Esophagus (tissue), 2 donors: Measurements from ENCODE around the gene MACROD2. TPM values are rescaled to one million over a fixed set of nuclear protein-coding genes. Genes with fewer than 3 reads are reported as not detected.

ENCODE experiments used
- H3K27ac ChIP-seq, 2 donors: one replicate each; pipeline ENCODE4 v1.5.1; 2013; ENCODE audit warnings: low read depth in 2 of 2, mild to moderate bottlenecking in 2 of 2, inconsistent platforms in 1 of 2, low read length in 1 of 2, moderate library complexity in 1 of 2
- H3K27me3 ChIP-seq, 2 donors: one replicate each; pipeline ENCODE4 v1.6.1; 2013; ENCODE audit warnings: low read length in 2 of 2, control low read depth in 1 of 2, mild to moderate bottlenecking in 1 of 2; ENCODE audit not compliant: insufficient read depth in 2 of 2, control insufficient read depth in 1 of 2
- H3K36me3 ChIP-seq, 2 donors: one replicate each; pipeline ENCODE4 v1.6.1; 2013; ENCODE audit warnings: low read length in 1 of 2; ENCODE audit not compliant: control insufficient read depth in 2 of 2, insufficient read depth in 2 of 2
- H3K4me1 ChIP-seq, 2 donors: one replicate each; pipeline ENCODE4 v1.6.1; 2013; ENCODE audit warnings: low read length in 1 of 2; ENCODE audit not compliant: control insufficient read depth in 2 of 2, insufficient read depth in 2 of 2
- H3K4me3 ChIP-seq, 2 donors: one replicate each; pipeline ENCODE4 v1.5.1; 2013; ENCODE audit warnings: low read length in 2 of 2, mild to moderate bottlenecking in 2 of 2, low read depth in 1 of 2, moderate library complexity in 1 of 2
- H3K9me3 ChIP-seq, 2 donors: one replicate each; pipeline ENCODE4 v1.6.1; 2013; ENCODE audit warnings: mild to moderate bottlenecking in 2 of 2, low read depth in 1 of 2, low read length in 1 of 2, moderate library complexity in 1 of 2; ENCODE audit not compliant: control insufficient read depth in 2 of 2, insufficient read depth in 1 of 2
- WGBS, 2 donors: extraction: QIAGEN DNeasy Blood & Tissue Kit; methylation state at CpG; one replicate each; pipeline ENCODE4 v1.1.7; 2013; 5-methylcytosine and 5-hydroxymethylcytosine counted together
- polyA plus RNA-seq, 2 donors: library from polyadenylated mRNA; stranded (reverse); fragments of 200-250 nt; gene quantifications; one replicate each; pipeline ENCODE4 v1.2.3, GENCODE V29; 2013
- donor health status: healthy with polysubstance abuse.
- donor health status: Bipolar disorder and iron deficiency.

MACROD2 gene
- polyA plus RNA-seq, 2 donors, result 0.64 to 1.9 TPM

DNA sequence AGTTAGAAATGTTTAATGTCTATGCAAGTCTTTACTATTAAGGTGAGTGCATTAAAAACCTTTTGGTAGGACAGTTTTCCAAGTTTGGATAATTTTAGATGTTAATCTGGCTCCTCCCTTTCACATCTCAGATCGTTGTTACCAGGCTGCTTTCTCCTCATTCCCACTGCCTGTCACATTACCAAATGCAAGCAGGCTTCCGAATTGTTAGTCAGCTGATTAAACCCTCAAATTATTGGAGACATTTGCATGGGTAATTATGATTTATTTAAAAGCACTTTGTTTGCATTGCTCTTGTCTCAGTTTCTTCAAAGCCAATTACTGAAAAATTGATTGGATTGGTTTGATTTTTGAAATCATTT lies 1761.4 kb downstream of the MACROD2 start:
- H3K4me3 ChIP-seq, result no peak overlapping the region
- no peaks in the 10 kb centered on the region for H3K9me3 ChIP-seq
- H3K36me3 ChIP-seq, result no peaks in the 10 kb centered on the region
- WGBS, 2 donors, result 55 to 64% methylated on average over 2 of the region's 2 CpGs
- H3K27ac ChIP-seq, result no peak overlapping the region
- H3K4me1 ChIP-seq, result no peaks in the 10 kb centered on the region
- H3K27me3 ChIP-seq, result no peaks in the 10 kb centered on the region

DNA sequence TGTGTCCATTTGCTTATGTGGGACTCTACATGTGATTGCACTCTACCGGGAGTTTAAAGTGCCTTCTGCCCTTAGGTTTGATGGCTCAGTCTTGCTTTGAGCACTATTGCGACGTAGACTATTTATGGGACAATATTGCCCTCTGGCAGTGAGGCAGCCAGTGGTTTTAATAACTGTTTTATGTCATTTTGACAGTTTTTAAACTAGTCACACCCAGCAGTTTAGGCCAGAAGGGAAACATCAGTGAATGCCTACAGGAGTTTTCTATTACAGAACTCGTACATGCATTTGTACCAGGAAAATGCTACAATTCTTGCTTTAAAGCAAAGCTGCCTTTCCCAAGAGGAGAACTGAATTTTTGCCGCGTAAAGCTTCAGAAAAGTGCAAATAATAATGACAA lies 1764.3 kb downstream of the MACROD2 start:
- Histone ChIP-seq H3K36me3 (no peaks in the 10 kb centered on the region), H3K9me3 (no peaks in the 10 kb centered on the region), H3K27me3 (no peaks in the 10 kb centered on the region), H3K27ac (no peak overlapping the region), H3K4me1 (no peaks in the 10 kb centered on the region), H3K4me3 (no peak overlapping the region)
- 56 to 57% methylated on average over 6 of the region's 6 CpGs for WGBS, 2 donors

GRCh38 chr20:15760001-15760621 lies 1764.8 kb downstream of the MACROD2 start:
- WGBS, 2 donors, result 62 to 70% methylated on average over 11 of the region's 11 CpGs
- Histone ChIP-seq H3K27me3 (no peaks in the 10 kb centered on the region), H3K36me3 (no peaks in the 10 kb centered on the region), H3K9me3 (no peaks in the 10 kb centered on the region), H3K27ac (no peak overlapping the region), H3K4me3 (no peak overlapping the region), H3K4me1 (no peaks in the 10 kb centered on the region)

DNA sequence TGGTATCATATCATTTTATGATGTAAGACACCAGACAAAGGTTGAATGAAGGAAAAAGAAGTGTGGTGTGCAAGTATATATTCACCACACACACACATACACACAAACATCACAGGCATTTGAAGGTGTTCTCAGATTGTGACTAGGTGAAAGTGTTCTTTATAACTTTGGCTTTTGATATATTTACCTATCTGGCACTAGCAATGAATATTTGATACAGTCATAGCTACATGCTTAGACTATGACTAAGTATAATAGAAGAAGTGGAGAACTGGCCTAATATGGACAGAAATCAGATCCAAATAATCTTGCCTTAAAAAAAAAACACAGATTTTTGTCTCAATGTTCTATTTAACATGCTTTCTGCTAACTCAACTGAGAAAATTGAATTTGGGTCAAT lies 1768.0 kb downstream of the MACROD2 start:
- no peaks in the 10 kb centered on the region for H3K27me3 ChIP-seq
- no peaks in the 10 kb centered on the region for H3K9me3 ChIP-seq
- H3K4me1 ChIP-seq, result no peaks in the 10 kb centered on the region
- H3K4me3 ChIP-seq, result no peak overlapping the region
- no peak overlapping the region for H3K27ac ChIP-seq
- no peaks in the 10 kb centered on the region for H3K36me3 ChIP-seq

- H3K9me3 ChIP-seq, result no peaks in the 10 kb centered on the region
- no peaks in the 10 kb centered on the region for H3K27me3 ChIP-seq
- H3K4me3 ChIP-seq, result no peak overlapping the region
- no peak overlapping the region for H3K27ac ChIP-seq
- no peaks in the 10 kb centered on the region for H3K36me3 ChIP-seq
- WGBS, 2 donors, result 8 to 16% methylated on average over 1 of the region's 1 CpG
- no peaks in the 10 kb centered on the region for H3K4me1 ChIP-seq
Observed at GRCh38 chr20:15767586-15767985, 1772.3 kb downstream of the MACROD2 start.

DNA sequence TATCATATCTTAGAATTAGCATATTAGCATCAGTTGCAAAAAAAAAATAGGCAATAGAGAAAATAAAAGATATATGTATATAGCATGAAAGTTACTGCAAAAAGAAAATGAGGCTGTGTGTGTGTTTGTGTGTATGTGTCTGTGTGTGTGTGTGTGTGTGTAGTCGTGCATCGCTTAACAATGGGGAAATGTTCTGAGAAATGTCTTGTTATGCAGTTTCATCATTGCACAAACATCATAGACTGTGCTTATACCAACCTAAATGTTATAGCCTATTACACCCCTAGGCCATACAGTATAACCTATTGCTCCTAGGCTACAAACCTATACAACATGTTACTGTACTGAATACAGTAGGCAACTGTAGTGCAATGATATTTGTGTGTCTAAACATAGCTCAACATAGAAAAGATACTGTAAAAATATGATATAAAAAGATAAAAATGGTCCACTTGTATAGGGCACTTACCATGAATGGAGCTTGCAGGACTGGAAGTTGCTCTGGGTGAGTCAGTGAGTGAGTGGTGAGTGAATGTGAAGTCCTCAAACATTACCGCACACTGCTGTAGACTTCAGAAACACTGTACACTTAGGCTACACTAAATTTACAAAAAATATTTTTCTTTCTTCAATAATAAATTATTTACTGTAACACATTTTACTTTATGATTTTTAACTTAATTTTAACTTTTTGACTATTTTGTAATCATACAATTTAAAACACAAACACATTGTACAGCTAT lies 1772.9 kb downstream of the MACROD2 start:
- H3K4me3 ChIP-seq, result no peak overlapping the region
- no peaks in the 10 kb centered on the region for H3K36me3 ChIP-seq
- no peaks in the 10 kb centered on the region for H3K9me3 ChIP-seq
- H3K27me3 ChIP-seq, result no peaks in the 10 kb centered on the region
- WGBS, 2 donors, result 84 to 93% methylated on average over 3 of the region's 3 CpGs
- no peaks in the 10 kb centered on the region for H3K4me1 ChIP-seq
- no peak overlapping the region for H3K27ac ChIP-seq

DNA sequence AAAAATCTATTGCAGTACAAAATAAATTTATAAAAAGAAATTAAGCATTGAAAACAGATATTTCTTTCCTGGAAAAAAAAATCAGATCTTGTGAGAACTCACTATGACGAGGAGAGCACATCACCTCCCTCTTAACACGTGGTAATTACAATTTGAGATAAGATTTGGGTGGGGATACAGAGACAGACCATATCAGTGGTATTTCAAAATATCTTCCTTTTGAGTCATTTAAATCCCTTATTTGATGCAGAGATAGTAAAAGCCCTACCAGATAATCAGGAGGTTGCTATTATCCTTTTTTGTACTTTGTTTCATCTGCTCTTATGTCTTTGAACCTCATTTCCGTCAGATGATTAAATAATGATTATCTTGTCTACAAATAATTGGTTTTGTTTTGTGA lies 1777.5 kb downstream of the MACROD2 start:
- no peaks in the 10 kb centered on the region for H3K36me3 ChIP-seq
- no peaks in the 10 kb centered on the region for H3K9me3 ChIP-seq
- no peaks in the 10 kb centered on the region for H3K4me1 ChIP-seq
- no peak overlapping the region for H3K4me3 ChIP-seq
- H3K27me3 ChIP-seq, result no peaks in the 10 kb centered on the region
- no peak overlapping the region for H3K27ac ChIP-seq
- 68 to 80% methylated on average over 3 of the region's 3 CpGs for WGBS, 2 donors

DNA sequence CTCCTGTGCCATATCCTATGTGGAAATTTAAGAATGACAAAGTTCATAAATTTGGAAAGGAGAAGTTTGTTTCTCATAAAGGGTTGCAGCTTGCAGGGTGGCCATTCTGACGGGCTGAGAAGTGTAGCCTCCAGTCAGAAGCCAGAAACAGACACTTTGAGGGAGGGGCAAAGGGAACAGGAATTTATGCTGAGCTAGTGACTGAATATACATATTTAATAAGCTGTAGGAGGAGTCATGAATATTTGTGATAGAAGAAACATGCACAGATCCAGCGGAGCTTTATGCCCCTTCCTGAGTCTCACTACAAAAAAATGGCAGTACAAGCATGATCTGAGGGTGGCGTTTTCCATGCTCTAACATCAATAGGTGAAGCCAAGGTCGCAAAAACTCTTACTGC lies 1779.6 kb downstream of the MACROD2 start:
- Histone ChIP-seq H3K4me3 (no peak overlapping the region), H3K27ac (no peak overlapping the region), H3K36me3 (no peaks in the 10 kb centered on the region), H3K27me3 (no peaks in the 10 kb centered on the region), H3K9me3 (no peaks in the 10 kb centered on the region), H3K4me1 (no peaks in the 10 kb centered on the region)
- WGBS, 2 donors, result 83 to 88% methylated on average over 4 of the region's 4 CpGs

- no peak overlapping the region for H3K4me3 ChIP-seq
- no peaks in the 10 kb centered on the region for H3K36me3 ChIP-seq
- H3K27ac ChIP-seq, result no peak overlapping the region
- no peaks in the 10 kb centered on the region for H3K9me3 ChIP-seq
- 83 to 87% methylated on average over 3 of the region's 3 CpGs for WGBS, 2 donors
- no peaks in the 10 kb centered on the region for H3K4me1 ChIP-seq
- H3K27me3 ChIP-seq, result no peaks in the 10 kb centered on the region
Observed at GRCh38 chr20:15776770-15777466, 1781.6 kb downstream of the MACROD2 start.
